Pons (tissue), 1 donor: Measurements from ENCODE around the gene DRAXIN.

ENCODE experiments used
- DNase-seq: peaks from one replicate; pipeline ENCODE4 v3.0.0-alpha.2; 2016; ENCODE audit warnings: low spot score

DRAXIN gene

DNA sequence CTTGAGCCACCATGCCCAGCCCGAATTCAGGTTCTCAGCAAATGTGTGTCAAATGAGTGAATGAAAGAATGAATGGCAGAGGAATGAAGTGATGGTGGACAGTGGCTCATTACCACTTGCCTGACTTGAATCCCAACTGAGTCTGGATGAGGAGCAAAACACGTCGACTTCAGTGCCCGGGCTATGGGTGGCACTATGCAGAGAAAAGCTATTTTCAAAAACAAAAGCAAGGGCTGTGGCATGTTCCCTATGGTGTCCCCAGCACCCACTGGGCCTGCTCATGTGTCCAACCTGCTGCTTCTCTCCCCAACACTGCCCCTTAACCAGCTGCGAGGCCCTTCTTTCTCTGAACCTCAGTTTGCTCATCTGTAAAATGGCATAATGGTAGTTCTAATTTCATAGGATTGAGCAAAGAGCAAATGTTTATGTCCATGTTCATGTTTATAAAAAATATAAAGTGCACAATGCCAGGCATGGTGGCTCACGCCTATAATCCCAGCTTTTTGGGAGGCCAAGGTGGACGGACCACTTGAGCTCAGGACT, 6.2 kb upstream of the DRAXIN start:
- DNase-seq = no peak

DNA sequence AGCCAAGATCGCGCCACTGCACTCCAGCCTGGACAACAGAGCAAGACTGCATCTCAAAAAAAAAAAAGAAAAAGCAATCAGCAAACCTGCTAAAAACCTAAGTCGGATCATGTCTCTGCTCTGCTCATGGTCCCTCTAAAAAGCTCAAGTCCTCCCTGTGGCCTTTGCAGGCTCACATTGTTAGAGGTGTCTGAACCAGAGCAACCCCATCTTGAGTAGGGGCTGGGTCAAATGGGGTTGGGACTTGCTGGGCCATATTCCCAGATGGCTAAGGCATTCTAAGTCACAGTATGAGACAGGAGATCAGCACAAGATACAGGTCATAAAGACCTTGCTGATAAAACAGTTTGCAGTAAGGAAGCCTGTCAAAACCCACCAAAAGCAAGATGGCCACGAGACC, 3.0 kb upstream of the DRAXIN start:
- DNase-seq = no peak

DNA sequence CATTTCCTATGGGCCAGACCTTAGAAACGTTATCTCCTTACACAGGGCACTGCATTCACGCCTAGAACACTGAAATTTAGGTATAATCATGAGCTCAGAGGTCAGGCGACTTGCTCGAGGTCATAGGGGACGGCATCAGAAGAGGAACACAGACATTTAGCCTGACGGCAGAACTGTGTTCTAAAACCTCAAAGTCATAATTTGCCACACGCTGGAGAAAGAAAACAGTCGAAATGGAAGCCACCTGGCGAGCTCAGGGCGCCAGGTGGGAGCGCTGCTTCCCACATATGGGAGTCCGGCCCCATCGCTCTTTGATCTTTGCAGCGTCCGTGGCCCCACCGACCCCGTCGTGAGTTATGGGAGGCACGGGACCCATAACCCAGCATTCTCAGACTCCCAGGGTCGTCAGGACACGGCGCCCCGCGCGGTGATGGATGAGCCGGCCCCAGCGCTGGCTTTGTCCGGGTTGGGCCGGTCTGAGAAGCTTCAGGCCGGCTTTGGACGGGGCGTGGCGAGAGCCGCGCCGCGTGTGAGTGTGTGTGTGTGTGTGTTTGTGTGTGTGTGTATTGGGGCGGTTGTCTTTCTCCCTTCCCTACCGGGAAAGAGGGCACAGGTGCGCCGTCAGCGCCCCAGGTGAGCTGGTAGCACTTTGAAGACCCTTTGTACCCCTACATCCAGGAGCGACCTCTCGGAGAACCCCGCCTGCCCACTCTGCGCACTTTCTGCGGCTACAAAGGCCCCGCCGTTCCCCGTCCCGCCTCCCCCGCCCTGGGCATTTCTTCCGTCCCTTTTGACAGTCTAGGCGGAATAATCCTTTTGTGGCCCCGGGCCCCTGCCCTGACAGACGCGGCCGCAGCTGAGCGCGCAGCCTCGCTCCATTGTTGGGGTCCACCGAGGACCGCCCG, 861 bp upstream of the DRAXIN start:
- no peak for DNase-seq

GRCh38 chr1:11691928-11692711, 610 bp downstream of the DRAXIN start:
- DNase-seq = no peak

DNA sequence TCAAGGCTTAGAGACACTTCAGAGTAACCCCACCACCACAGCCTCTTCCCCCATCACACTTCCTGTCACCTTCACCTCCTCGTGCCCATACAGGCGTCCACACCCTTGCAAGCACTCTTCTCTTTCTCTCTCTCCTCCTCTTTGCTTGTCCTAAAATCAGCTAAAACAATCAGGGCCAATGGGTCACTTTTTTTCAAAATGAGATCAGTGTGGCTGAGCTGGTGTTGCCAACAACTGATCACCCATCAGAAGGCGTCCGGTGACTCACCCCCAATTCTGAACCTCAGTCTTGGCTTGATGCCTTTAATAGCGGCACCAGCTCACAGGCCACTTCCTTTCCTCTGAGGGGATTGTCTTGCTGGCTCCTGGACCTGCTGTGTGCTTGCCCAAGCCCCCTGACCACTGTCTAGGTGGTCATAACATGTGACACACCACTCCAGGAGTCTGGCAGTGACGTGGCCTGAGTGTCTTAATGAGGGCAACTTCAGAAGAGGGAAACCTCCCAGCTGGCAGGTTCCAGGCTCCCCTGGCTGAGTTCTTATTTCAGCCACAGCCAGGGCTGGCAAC, 1.6 kb downstream of the DRAXIN start:
- DNase-seq = no peak

- no peak for DNase-seq
These were observed 2.4 kb downstream of the DRAXIN start for GRCh38 chr1:11693917-11694316.

- DNase-seq = no peak
These were observed 4.4 kb downstream of the DRAXIN start for GRCh38 chr1:11695861-11696260.

GRCh38 chr1:11697188-11697892, 5.8 kb downstream of the DRAXIN start:
- DNase-seq = no peak

DNA sequence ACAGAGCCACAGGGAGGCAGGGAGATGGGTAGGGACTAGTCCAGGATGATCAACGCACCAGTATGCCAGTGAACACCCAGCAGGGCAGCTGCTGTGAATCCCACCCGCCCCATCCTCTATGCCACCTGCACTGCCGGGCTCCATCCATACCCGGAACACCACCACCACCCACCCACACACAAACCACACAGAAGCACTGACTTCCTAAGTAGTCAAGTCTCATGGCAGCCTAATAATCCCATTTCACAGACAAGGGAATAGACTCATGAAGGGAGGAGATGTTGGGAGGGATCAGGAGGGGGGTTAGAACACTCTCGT, 6.3 kb downstream of the DRAXIN start:
- DNase-seq = no peak

DNA sequence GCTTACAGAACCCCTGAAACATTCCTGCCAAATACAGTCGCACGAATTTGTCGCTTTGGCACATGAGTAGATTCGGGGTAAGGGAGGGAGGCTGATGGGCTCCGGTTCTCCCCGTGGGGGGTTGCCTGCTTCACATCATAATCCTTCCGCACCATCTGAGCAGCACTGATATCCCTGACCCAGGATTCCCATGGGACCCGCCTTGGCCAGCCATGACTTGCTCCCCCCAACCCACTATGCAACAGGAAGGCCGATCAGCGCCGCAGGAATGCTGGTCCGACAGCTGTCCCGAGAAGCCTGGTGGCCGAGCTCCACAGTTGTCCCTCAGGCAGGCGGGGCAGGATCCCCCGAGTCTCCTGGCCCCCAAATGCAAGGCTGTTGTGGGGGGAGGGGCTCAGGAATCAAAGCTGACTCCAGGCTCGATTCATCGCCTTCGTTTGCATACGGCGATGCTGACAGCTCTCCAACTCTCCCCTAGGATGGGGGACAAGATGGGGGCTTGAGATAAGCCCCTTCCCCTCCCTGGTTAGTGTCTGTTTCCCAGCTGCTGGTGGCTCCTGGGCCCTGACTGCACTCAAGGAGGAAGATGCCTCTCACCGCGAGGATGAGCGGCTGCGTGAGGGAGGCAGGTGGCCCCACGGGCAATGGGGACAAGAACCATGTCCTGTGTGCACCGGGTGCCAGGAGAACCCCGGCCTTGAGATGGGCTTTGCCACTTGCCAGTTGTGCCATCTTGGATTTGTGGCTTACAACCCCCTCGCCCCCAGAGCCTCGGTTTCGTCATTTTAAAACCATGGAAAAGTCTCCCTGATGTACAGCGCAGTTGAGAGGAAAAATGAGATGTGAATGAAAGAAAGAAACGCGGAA, 9.3 kb downstream of the DRAXIN start:
- DNase-seq = no peak

DNA sequence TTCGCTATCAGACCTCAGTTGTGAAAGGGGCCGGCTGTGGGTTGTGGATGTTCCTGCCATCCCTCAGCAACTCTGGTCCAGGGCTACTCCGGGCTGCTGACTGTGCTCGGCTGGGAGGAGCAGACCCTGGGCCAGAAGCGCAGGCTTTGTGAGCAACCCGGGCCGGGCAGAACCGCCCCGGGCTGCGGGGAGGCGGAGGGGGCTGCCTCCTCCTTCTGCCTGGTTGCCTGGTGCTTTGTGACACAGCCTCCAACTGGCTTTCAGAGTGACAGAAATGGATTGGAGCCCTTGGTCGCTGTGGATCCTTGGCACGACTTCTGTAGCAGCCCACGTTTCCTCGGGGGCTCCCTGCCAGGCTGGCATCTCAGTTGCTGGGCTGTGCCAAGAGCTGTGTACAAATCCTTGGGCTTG, 10.0 kb downstream of the DRAXIN start:
- DNase-seq = peak; percentile 78

- DNase-seq = no peak
These were observed 10.7 kb downstream of the DRAXIN start for GRCh38 chr1:11701981-11702803.

DNA sequence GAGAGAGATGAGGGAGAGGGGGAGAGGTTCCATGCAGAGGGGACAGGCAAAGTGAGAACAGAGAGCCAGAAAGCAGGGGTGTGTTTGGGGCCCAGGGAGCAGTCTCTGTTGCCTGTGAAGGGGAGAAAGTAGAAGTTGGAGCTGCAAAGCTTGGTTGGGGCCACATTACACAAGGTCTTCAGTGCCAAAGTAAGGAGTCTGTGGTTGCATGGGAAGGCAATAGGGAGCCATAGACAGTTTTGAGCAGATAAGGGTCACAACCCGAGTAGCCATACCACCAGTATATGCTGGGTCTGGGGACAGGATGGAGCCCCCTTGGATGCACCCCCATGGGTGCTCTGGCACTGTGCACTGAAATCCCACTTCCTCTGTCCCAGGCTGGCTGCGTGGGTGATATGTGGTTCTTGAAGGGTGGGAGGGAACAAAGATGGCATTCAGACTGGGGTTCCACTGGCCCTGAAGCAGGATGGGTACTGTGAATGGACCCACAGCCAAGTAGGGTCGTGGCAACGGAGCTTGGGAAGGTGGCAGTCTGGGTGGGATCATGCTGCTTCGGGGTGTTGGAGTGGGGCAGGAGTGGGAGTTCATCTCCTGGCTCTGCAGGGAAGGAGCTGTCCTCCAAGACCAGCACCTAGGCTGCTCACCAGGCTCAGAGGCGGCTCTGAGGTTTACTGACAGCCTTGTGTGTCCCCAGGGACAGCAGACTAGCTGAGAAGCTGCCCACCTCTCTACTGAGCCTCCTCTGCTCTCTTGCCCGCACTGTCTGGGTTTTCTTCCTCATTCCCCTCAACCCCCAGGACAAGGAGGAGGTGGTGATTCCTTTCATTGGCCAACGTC, 12.1 kb downstream of the DRAXIN start:
- DNase-seq = no peak

GRCh38 chr1:11704194-11704529, 12.7 kb downstream of the DRAXIN start:
- DNase-seq = no peak

- DNase-seq = no peak
These were observed 13.4 kb downstream of the DRAXIN start for GRCh38 chr1:11704691-11705475.

GRCh38 chr1:11705596-11705995, 14.1 kb downstream of the DRAXIN start:
- no peak for DNase-seq

DNA sequence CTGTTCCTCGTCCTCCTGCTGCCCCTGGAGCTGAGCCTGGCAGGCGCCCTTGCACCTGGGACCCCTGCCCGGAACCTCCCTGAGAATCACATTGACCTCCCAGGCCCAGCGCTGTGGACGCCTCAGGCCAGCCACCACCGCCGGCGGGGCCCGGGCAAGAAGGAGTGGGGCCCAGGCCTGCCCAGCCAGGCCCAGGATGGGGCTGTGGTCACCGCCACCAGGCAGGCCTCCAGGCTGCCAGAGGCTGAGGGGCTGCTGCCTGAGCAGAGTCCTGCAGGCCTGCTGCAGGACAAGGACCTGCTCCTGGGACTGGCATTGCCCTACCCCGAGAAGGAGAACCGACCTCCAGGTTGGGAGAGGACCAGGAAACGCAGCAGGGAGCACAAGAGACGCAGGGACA, 14.8 kb downstream of the DRAXIN start:
- no peak for DNase-seq

- DNase-seq = peak; percentile 14
These were observed 16.2 kb downstream of the DRAXIN start for GRCh38 chr1:11707621-11708276.
